ENCODE data around the gene DTNBP1.

Gene DTNBP1

GRCh38 chr6:15508931-15509330 is 153.9 kb downstream of the DTNBP1 start:
- TF ChIP-seq, protein P1, sequence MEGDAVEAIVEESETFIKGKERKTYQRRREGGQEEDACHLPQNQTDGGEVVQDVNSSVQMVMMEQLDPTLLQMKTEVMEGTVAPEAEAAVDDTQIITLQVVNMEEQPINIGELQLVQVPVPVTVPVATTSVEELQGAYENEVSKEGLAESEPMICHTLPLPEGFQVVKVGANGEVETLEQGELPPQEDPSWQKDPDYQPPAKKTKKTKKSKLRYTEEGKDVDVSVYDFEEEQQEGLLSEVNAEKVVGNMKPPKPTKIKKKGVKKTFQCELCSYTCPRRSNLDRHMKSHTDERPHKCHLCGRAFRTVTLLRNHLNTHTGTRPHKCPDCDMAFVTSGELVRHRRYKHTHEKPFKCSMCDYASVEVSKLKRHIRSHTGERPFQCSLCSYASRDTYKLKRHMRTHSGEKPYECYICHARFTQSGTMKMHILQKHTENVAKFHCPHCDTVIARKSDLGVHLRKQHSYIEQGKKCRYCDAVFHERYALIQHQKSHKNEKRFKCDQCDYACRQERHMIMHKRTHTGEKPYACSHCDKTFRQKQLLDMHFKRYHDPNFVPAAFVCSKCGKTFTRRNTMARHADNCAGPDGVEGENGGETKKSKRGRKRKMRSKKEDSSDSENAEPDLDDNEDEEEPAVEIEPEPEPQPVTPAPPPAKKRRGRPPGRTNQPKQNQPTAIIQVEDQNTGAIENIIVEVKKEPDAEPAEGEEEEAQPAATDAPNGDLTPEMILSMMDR (IDR thresholded peaks at IDR 0.05; ENCODE audit: extremely low read depth, insufficient read depth, missing control alignments): no peak
- no peak for DNase-seq (ENCODE audit: low spot score)
- in situ Hi-C loops (cut with MboI; ENCODE audit: low pct_unique_long_range_greater_than_20kb, low sequenced_read_pairs, unreplicated experiment): no loop called here

DNA sequence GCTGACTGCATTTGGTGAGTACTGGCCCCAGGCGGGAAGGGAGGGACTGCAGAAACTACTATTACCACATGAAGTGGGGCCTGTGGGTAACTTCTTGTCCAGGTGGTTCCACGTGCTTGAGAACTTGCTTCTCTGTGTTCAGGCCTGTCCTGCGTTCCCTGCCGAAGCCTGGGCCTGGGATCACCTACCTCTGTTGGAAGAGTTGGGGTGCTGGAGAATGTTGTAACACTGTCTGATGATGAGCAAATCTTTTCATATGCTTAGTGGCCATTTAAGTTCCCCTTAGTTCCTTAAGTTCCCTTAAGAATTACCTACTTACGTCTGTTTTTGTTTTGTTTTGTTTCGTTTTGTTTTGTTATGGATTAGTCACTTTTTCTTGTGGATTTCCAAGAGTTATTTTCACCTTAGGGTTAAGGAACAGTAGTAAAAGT is 154.4 kb downstream of the DTNBP1 start:
- DNase-seq (ENCODE audit: low spot score): no peak
- TF ChIP-seq, protein P1 (IDR thresholded peaks at IDR 0.05; ENCODE audit: extremely low read depth, insufficient read depth, missing control alignments): no peak
- in situ Hi-C loops (cut with MboI; ENCODE audit: low pct_unique_long_range_greater_than_20kb, low sequenced_read_pairs, unreplicated experiment): no loop called here

GRCh38 chr6:15507746-15508145 is 155.1 kb downstream of the DTNBP1 start:
- TF ChIP-seq, protein P1 (IDR thresholded peaks at IDR 0.05; ENCODE audit: extremely low read depth, insufficient read depth, missing control alignments): no peak
- in situ Hi-C loops (cut with MboI; ENCODE audit: low pct_unique_long_range_greater_than_20kb, low sequenced_read_pairs, unreplicated experiment): no loop called here
- DNase-seq (ENCODE audit: low spot score): no peak

DNA sequence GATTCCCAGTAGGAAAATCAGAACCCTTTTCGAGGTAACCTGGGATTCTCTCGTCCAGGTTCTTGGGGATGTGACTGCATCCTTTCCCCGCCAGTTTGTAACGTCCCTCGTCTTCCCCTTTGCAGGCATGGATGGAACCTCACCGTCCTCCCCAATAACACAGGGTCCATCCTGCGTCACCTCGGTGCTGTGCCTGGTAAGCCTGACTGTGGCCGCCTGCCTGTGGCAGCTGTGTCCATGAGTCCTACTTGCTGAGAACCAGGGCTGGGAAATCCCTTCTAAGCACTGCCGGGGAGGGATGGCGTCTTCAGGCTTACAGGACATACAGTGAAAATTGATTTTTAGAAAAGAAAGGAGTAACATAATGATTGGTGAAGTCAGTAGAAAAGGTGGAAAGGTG is 155.6 kb downstream of the DTNBP1 start:
- TF ChIP-seq, protein P1 (IDR thresholded peaks at IDR 0.05; ENCODE audit: extremely low read depth, insufficient read depth, missing control alignments): no peak
- in situ Hi-C loops (cut with MboI; ENCODE audit: low pct_unique_long_range_greater_than_20kb, low sequenced_read_pairs, unreplicated experiment): no loop called here
- DNase-seq (ENCODE audit: low spot score): no peak

DNA sequence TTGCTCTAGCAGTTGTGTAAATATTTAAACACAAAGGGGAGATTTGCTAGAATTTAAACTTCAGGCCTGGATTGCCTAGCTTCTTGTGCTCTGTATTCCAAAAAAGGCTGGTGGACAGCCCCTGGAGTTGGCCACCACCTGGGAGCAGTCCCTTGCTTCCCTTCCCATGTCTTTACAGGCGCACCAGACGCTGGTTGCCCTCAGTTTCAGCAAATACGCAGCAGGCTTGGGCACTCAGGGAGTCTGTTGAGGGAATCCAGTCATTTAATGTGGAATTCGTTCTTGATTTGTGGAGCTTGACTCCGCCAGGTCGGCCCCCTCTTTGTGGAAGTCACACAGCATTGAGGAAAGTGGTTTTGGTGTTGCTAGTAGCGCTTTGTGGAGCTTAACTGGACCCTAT is 156.8 kb downstream of the DTNBP1 start:
- in situ Hi-C loops (cut with MboI; ENCODE audit: low pct_unique_long_range_greater_than_20kb, low sequenced_read_pairs, unreplicated experiment): no loop called here
- DNase-seq (ENCODE audit: low spot score): no peak
- TF ChIP-seq, protein P1 (IDR thresholded peaks at IDR 0.05; ENCODE audit: extremely low read depth, insufficient read depth, missing control alignments): no peak

DNA sequence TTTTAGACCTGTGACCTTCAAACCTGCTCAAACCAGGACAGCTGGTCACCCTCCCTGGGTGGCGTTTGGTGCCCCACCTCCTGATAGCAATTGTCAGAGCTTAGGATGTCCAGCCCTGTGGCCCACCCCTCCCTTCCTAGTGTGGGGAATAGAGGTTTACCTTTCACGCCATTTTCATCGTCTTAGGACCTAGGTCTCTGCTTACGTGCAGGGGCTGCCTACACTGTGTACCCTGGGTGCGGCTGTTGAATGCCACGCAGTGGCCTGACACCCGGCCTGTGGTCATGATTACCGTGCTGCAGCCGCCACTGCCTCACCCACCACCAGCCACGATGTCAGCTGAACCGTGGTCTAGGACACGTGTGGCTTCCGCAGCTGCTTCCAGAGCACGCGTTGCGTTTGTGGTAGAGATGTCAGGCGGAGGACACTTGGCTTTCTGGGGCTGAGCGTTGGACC is 157.3 kb downstream of the DTNBP1 start:
- TF ChIP-seq, protein P1 (IDR thresholded peaks at IDR 0.05; ENCODE audit: extremely low read depth, insufficient read depth, missing control alignments): no peak
- in situ Hi-C loops (cut with MboI; ENCODE audit: low pct_unique_long_range_greater_than_20kb, low sequenced_read_pairs, unreplicated experiment): no loop called here
- DNase-seq (ENCODE audit: low spot score): no peak

All from GM13977 (cell line).